IMR-90 (cell line): Measurements from ENCODE around the gene ABCC5. TPM values are rescaled to one million over a fixed set of nuclear protein-coding genes. Genes with fewer than 3 reads are reported as not detected.

ENCODE experiments used
- ATAC-seq: fragments of 200-7000 bp; cut with Tn5 transposase; 2 replicates; pipeline ENCODE4 v1.9.1; 2020; ENCODE audit warnings: low read depth, mild to moderate bottlenecking, moderate library complexity
- BruUV-seq: library from RNA; stranded (reverse); fragments of 400-500 nt; replicated peaks from 2 replicates; lab custom pipeline; 2021; lab: Mats Ljungman, UMichigan
- CTCF ChIA-PET: fragments of 300-600 bp; formaldehyde crosslinking; extraction: SDS; loops from one replicate; lab custom pipeline; 2021; ENCODE audit warnings: antibody characterized with exemption; lab: Yijun Ruan, JAX
- POLR2A ChIA-PET: fragments of 300-600 bp; sonication (Branson Sonifier 250); formaldehyde crosslinking; loops from one replicate; lab custom pipeline; 2022; ENCODE audit warnings: antibody characterized with exemption; ENCODE audit not compliant: unreplicated experiment; lab: Charles Lee
- DNase-seq: peaks from one replicate; pipeline ENCODE4 v3.0.0; 2013
- H2AFZ ChIP-seq: replicated peaks from 2 replicates; pipeline ENCODE3; 2013; ENCODE audit warnings: low read length, mild to moderate bottlenecking; ENCODE audit not compliant: poor library complexity
- H2AK5ac ChIP-seq: 2 replicates; pipeline ENCODE4 v1.6.1; 2013; ENCODE audit warnings: low read depth, low read length, inconsistent platforms
- H2AK9ac ChIP-seq: replicated peaks from 2 replicates; pipeline ENCODE3; 2013; ENCODE audit warnings: mild to moderate bottlenecking, low read depth, low read length, moderate library complexity; ENCODE audit not compliant: poor library complexity
- H2BK120ac ChIP-seq: 2 replicates; pipeline ENCODE4 v1.6.1; 2013; ENCODE audit warnings: low read depth, low read length, inconsistent platforms
- H2BK15ac ChIP-seq: 3 replicates; pipeline ENCODE4 v1.6.1; 2013; ENCODE audit warnings: low read depth, low read length, inconsistent platforms
- H2BK20ac ChIP-seq: 2 replicates; pipeline ENCODE4 v1.6.1; 2013; ENCODE audit warnings: low read depth, mild to moderate bottlenecking, inconsistent platforms, low read length, moderate library complexity
- H2BK5ac ChIP-seq: 2 replicates; pipeline ENCODE4 v1.6.1; 2013; ENCODE audit warnings: mild to moderate bottlenecking, low read depth, low read length, inconsistent platforms; ENCODE audit not compliant: poor library complexity, severe bottlenecking
- H3K14ac ChIP-seq: replicated peaks from 2 replicates; pipeline ENCODE4 v1.6.1; 2013; ENCODE audit warnings: low read depth, low read length, inconsistent platforms
- H3K18ac ChIP-seq: 2 replicates; pipeline ENCODE4 v1.6.1; 2013; ENCODE audit warnings: low read depth, low read length, control low read depth
- H3K23ac ChIP-seq: 2 replicates; pipeline ENCODE4 v1.6.1; 2013; ENCODE audit warnings: low read depth, low read length, inconsistent platforms
- H3K27ac ChIP-seq: 2 replicates; pipeline ENCODE4 v1.5.1; 2013; ENCODE audit warnings: mild to moderate bottlenecking, control low read depth, low read length; ENCODE audit not compliant: insufficient read depth
- H3K27me3 ChIP-seq: 2 replicates; pipeline ENCODE4 v1.6.1; 2013; ENCODE audit warnings: low read length; ENCODE audit not compliant: control insufficient read depth, insufficient read depth
- H3K36me3 ChIP-seq: 2 replicates; pipeline ENCODE4 v1.6.1; 2013; ENCODE audit warnings: low read length, mixed read lengths; ENCODE audit not compliant: control insufficient read depth, insufficient read depth
- H3K4ac ChIP-seq: 2 replicates; pipeline ENCODE4 v1.6.1; 2013; ENCODE audit warnings: low read depth, low read length, inconsistent platforms
- H3K4me1 ChIP-seq: 2 replicates; pipeline ENCODE4 v1.6.1; 2013; ENCODE audit warnings: low read length, mixed read lengths; ENCODE audit not compliant: control insufficient read depth, insufficient read depth
- H3K4me2 ChIP-seq: 2 replicates; pipeline ENCODE4 v1.6.1; 2013; ENCODE audit warnings: low read depth, mild to moderate bottlenecking, control low read depth, low read length, moderate library complexity
- H3K4me3 ChIP-seq: 2 replicates; pipeline ENCODE4 v1.5.1; 2013; ENCODE audit warnings: low read depth, mild to moderate bottlenecking, control low read depth, low read length, moderate library complexity; ENCODE audit not compliant: insufficient read depth
- H3K56ac ChIP-seq: 2 replicates; pipeline ENCODE4 v1.6.1; 2013; ENCODE audit warnings: low read length, inconsistent platforms; ENCODE audit not compliant: insufficient read depth; ENCODE audit errors: extremely low read depth
- H3K79me1 ChIP-seq, 2 experiments: 2 replicates each; pipeline ENCODE4 v1.6.1; 2013; ENCODE audit warnings: low read length in 2 of 2, inconsistent platforms in 1 of 2, low read depth in 1 of 2
- H3K9ac ChIP-seq: 2 replicates; pipeline ENCODE4 v1.6.1; 2013; ENCODE audit warnings: low read depth, low read length, control low read depth
- H3K9me1 ChIP-seq: 2 replicates; pipeline ENCODE4 v1.6.1; 2013; ENCODE audit warnings: low read length, inconsistent platforms; ENCODE audit not compliant: insufficient read depth
- H3K9me3 ChIP-seq: 2 replicates; pipeline ENCODE4 v1.6.1; 2013; ENCODE audit warnings: low read length; ENCODE audit not compliant: control insufficient read depth, insufficient read depth
- H4K20me1 ChIP-seq: 2 replicates; pipeline ENCODE4 v1.6.1; 2013; ENCODE audit warnings: low read length, inconsistent platforms; ENCODE audit not compliant: insufficient read depth
- H4K5ac ChIP-seq: 2 replicates; pipeline ENCODE4 v1.6.1; 2013; ENCODE audit warnings: mild to moderate bottlenecking, low read depth, low read length, control low read depth
- H4K8ac ChIP-seq, 2 experiments: 2 replicates each; pipeline ENCODE4 v1.6.1; 2013; ENCODE audit warnings: low read depth in 2 of 2, low read length in 2 of 2, control low read depth in 1 of 2, inconsistent platforms in 1 of 2
- H4K91ac ChIP-seq: 2 replicates; pipeline ENCODE4 v1.6.1; 2013; ENCODE audit warnings: low read depth, low read length, inconsistent platforms; ENCODE audit not compliant: insufficient read depth
- BHLHE40 ChIP-seq: fragments of 150-350 bp; IDR thresholded peaks from 2 replicates; pipeline ENCODE4 v1.6.1; 2016; ENCODE audit warnings: mild to moderate bottlenecking, low read depth, low read length
- CEBPB ChIP-seq: IDR thresholded peaks from 2 replicates; pipeline ENCODE4 v1.6.1; 2012; ENCODE audit warnings: low read depth, low read length, improper control_type of control experiment
- CHD1 ChIP-seq: IDR thresholded peaks from 2 replicates; pipeline ENCODE4 v1.6.1; 2012; ENCODE audit warnings: low read depth, low read length, improper control_type of control experiment
- FOS ChIP-seq: fragments of 150-350 bp; IDR thresholded peaks from 2 replicates; pipeline ENCODE4 v1.6.1; 2016; ENCODE audit warnings: low read depth, low read length
- MAFK ChIP-seq: IDR thresholded peaks from 2 replicates; pipeline ENCODE4 v1.6.1; 2012; ENCODE audit warnings: low read depth, low read length, improper control_type of control experiment
- MXI1 ChIP-seq: IDR thresholded peaks from 2 replicates; pipeline ENCODE4 v1.6.1; 2012; ENCODE audit warnings: low read depth, mild to moderate bottlenecking, low read length, moderate library complexity, borderline replicate concordance
- NFE2L2 ChIP-seq: fragments of 150-350 bp; IDR thresholded peaks from 2 replicates; pipeline ENCODE4 v1.6.1; 2016; ENCODE audit warnings: low read depth, mild to moderate bottlenecking, low read length
- POLR2A ChIP-seq: IDR thresholded peaks from 2 replicates; pipeline ENCODE4 v1.6.1; 2012; ENCODE audit warnings: mild to moderate bottlenecking, low read depth, low read length
- RAD21 ChIP-seq: IDR thresholded peaks from 2 replicates; pipeline ENCODE4 v1.6.1; 2012; ENCODE audit warnings: low read length, improper control_type of control experiment
- RCOR1 ChIP-seq: IDR thresholded peaks from 2 replicates; pipeline ENCODE4 v1.6.1; 2012; ENCODE audit warnings: mild to moderate bottlenecking, low read length, improper control_type of control experiment; ENCODE audit not compliant: insufficient replicate concordance
- RFX5 ChIP-seq: IDR thresholded peaks from 2 replicates; pipeline ENCODE4 v1.8.0; 2012; ENCODE audit warnings: low read depth, mild to moderate bottlenecking, low read length, moderate library complexity
- WGBS, 2 experiments: methylation state at CpG; one replicate each; pipeline versions ENCODE4 v1.1.5 to v1.1.7; 2013; ENCODE audit warnings: missing lambda C conversion rate in 2 of 2; ENCODE audit not compliant: insufficient read length in 1 of 2; ENCODE audit errors: extremely low coverage in 2 of 2; 5-methylcytosine and 5-hydroxymethylcytosine counted together
- dilution Hi-C: fragments of 300-500 bp; cut with HindIII; formaldehyde crosslinking; loops from one replicate; pipeline ENCODE4 v1.14.3; 2018; ENCODE audit warnings: low sequenced_read_pairs; ENCODE audit not compliant: unreplicated experiment
- in situ Hi-C: fragments of 300-500 bp; cut with MboI; formaldehyde crosslinking; loops from 3 replicates; pipeline ENCODE4 v1.14.3; 2019; ENCODE audit warnings: low sequenced_read_pairs, inconsistent platforms, mixed read lengths
- intact Hi-C: fragments of 100-400 bp; cut with micrococcal nuclease; formaldehyde crosslinking; loops from 2 replicates; pipeline ENCODE4 v1.10.0; 2022
- polyA plus RNA-seq, 3 experiments: library from polyadenylated mRNA; depleted of rRNA; stranded (reverse); fragments of >200 nt; gene quantifications; 2 replicates each; pipeline ENCODE4 v1.2.3, GENCODE V29; 2012; ENCODE audit warnings: low replicate concordance in 1 of 3
- total RNA-seq: library from RNA; depleted of rRNA; stranded (reverse); fragments of >200 nt; gene quantifications from 2 replicates; pipeline ENCODE4 v1.2.3, GENCODE V29; 2012
- TF ChIP-seq, protein P1 (sequence below): conservative IDR thresholded peaks from 2 replicates; pipeline ENCODE4 v1.5.1; 2012; ENCODE audit warnings: mild to moderate bottlenecking, low read depth, low read length, improper control_type of control experiment
- TF ChIP-seq, protein P2 (sequence below): fragments of 150-350 bp; IDR thresholded peaks from 2 replicates; pipeline ENCODE4 v1.6.1; 2017; ENCODE audit warnings: mild to moderate bottlenecking, antibody characterized with exemption, low read length, low read depth
- TF ChIP-seq, protein P3 (sequence below): fragments of 150-350 bp; IDR thresholded peaks from 2 replicates; pipeline ENCODE4 v1.6.1; 2016; ENCODE audit warnings: low read depth, mild to moderate bottlenecking, low read length, moderate library complexity, borderline replicate concordance

The ABCC5 gene
- total and polyA plus RNA-seq, 2 of the 4 experiments (the other 2 are of a cell fraction) = 8.4 to 17.7 TPM

DNA sequence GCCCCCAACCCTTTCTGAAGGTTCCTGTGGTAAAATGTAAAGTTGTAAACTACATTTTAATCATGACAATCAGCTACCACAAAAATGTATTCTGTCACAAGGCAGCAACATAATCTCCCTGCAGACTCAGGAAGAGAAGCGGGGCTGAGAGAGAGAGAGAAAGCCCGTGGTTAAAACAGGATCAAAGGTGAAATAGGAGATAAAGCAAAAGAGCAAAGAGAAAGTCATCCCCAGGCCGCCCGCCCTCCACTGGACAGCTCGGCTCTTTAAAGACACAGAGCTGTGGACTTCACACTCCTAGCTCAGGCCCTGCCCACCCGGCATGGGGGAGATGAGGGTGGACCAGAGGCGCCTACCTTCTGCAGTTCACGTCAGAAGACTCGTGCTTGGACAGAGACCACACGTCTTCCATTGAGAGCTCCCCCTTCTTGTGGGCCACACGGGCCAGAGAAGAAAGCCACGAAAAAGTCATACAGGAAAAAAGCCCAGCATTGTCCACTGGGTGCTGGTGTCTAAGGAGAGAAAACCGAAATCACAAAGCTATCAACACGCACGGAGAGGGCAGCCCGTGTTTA, 29.4 kb downstream of the ABCC5 start:
- H3K27ac ChIP-seq = peak overlapping the region; percentile 94; the same call in 1 of the 2 replicates
- CTCF ChIA-PET = interaction anchor here (1.1 kb wide), 1 partner anchor 9 kb away, joined by 8 read pairs; no protein-coding TSS in a partner anchor
- no TSS peak for BruUV-seq
- peak overlapping the region; percentile 55; the same call in 1 of the 2 replicates for H3K14ac ChIP-seq
- H2BK15ac ChIP-seq = peak overlapping the region; percentile 38; the same call in 1 of the 3 replicates
- H2AFZ ChIP-seq = no peak overlapping the region
- peaks cover 16% of the 10 kb centered on the region for H3K4me1 ChIP-seq
- H3K79me1 ChIP-seq = peaks cover 0 to 9% of the 10 kb centered on the region in 2 experiments; a peak in 2 of 4 replicates
- H2BK120ac ChIP-seq = peak overlapping the region; percentile 69
- in situ Hi-C loops (no loop called here), dilution Hi-C loops (no loop called here), intact Hi-C loops (loop anchor here (2.0 kb wide), 1 partner anchor 28 kb away; the partner anchor contains the start of gene ABCC5)
- H3K9me3 ChIP-seq = no peaks in the 10 kb centered on the region
- peaks cover 16% of the 10 kb centered on the region for H3K36me3 ChIP-seq
- H3K4ac ChIP-seq = peak overlapping the region; percentile 44
- H4K8ac ChIP-seq = peak overlapping the region in 1 of 2 experiments; percentile 37; a peak in 1 of 4 replicates
- POLR2A ChIA-PET = no interaction called here
- H2BK20ac ChIP-seq = peak overlapping the region; percentile 32; the same call in 1 of the 2 replicates
- 100% methylated on average over 4 of the region's 16 CpGs; no CpG with 5 or more reads in 1 of the 2 experiments for WGBS, 2 experiments
- peak overlapping the region; percentile 81 for H3K4me2 ChIP-seq
- H3K27me3 ChIP-seq = no peaks in the 10 kb centered on the region
- H2AK9ac ChIP-seq = peak overlapping the region; percentile 53
- H4K91ac ChIP-seq = peak overlapping the region; percentile 31; the same call in 1 of the 2 replicates
- DNase-seq (peak; percentile 90), ATAC-seq (peak; percentile 97)
- peak overlapping the region; percentile 95 for H3K18ac ChIP-seq
- peak overlapping the region; percentile 83 for H4K5ac ChIP-seq
- peaks cover 16% of the 10 kb centered on the region for H3K9me1 ChIP-seq
- H3K9ac ChIP-seq = peak overlapping the region; percentile 48; the same call in 1 of the 2 replicates
- no peak overlapping the region for H3K23ac ChIP-seq
- no peak overlapping the region for H3K56ac ChIP-seq
- peak overlapping the region; percentile 17; the same call in 1 of the 2 replicates for H2AK5ac ChIP-seq
- H3K4me3 ChIP-seq = no peak overlapping the region
- peaks cover 8% of the 10 kb centered on the region; the same call in 1 of the 2 replicates for H4K20me1 ChIP-seq
- peak overlapping the region; percentile 62 for H2BK5ac ChIP-seq
- TF ChIP-seq RCOR1 = peak; percentile 73
- TF ChIP-seq NFE2L2 = no peak
- no peak; the same call in 1 of the 2 replicates for TF ChIP-seq MAFK
- TF ChIP-seq RAD21 = no peak
- no peak for TF ChIP-seq CHD1
- peak; percentile 53; the same call in 1 of the 2 replicates for TF ChIP-seq CEBPB
- peak; percentile 69 for TF ChIP-seq BHLHE40
- no peak for TF ChIP-seq RFX5
- TF ChIP-seq, protein P1, sequence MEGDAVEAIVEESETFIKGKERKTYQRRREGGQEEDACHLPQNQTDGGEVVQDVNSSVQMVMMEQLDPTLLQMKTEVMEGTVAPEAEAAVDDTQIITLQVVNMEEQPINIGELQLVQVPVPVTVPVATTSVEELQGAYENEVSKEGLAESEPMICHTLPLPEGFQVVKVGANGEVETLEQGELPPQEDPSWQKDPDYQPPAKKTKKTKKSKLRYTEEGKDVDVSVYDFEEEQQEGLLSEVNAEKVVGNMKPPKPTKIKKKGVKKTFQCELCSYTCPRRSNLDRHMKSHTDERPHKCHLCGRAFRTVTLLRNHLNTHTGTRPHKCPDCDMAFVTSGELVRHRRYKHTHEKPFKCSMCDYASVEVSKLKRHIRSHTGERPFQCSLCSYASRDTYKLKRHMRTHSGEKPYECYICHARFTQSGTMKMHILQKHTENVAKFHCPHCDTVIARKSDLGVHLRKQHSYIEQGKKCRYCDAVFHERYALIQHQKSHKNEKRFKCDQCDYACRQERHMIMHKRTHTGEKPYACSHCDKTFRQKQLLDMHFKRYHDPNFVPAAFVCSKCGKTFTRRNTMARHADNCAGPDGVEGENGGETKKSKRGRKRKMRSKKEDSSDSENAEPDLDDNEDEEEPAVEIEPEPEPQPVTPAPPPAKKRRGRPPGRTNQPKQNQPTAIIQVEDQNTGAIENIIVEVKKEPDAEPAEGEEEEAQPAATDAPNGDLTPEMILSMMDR = no peak
- no peak for TF ChIP-seq POLR2A
- TF ChIP-seq FOS = peak; percentile 52; the same call in 1 of the 2 replicates
- 0 out of 2 replicates have a peak, but pooled peaks have one; percentile 18 for TF ChIP-seq MXI1
- TF ChIP-seq, protein P2, sequence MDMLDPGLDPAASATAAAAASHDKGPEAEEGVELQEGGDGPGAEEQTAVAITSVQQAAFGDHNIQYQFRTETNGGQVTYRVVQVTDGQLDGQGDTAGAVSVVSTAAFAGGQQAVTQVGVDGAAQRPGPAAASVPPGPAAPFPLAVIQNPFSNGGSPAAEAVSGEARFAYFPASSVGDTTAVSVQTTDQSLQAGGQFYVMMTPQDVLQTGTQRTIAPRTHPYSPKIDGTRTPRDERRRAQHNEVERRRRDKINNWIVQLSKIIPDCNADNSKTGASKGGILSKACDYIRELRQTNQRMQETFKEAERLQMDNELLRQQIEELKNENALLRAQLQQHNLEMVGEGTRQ = no peak
- TF ChIP-seq, protein P3, sequence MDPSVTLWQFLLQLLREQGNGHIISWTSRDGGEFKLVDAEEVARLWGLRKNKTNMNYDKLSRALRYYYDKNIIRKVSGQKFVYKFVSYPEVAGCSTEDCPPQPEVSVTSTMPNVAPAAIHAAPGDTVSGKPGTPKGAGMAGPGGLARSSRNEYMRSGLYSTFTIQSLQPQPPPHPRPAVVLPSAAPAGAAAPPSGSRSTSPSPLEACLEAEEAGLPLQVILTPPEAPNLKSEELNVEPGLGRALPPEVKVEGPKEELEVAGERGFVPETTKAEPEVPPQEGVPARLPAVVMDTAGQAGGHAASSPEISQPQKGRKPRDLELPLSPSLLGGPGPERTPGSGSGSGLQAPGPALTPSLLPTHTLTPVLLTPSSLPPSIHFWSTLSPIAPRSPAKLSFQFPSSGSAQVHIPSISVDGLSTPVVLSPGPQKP = no peak
